K562 (cell line): ENCODE data around the gene ATG7. TPM values are rescaled to one million over a fixed set of nuclear protein-coding genes. Genes with fewer than 3 reads are reported as not detected.

ENCODE experiments used
- ATAC-seq: fragments of 200-7000 bp; cut with Tn5 transposase; 3 replicates; pipeline ENCODE4 v1.9.1; 2020; ENCODE audit warnings: moderate library complexity
- BruUV-seq: library from RNA; stranded (reverse); fragments of 400-500 nt; replicated peaks from 2 replicates; lab custom pipeline; 2021; lab: Mats Ljungman, UMichigan
- CTCF ChIA-PET: fragments of 300-600 bp; formaldehyde crosslinking; extraction: SDS; loops from one replicate; lab custom pipeline; 2021; ENCODE audit warnings: low intra/inter-chr PET ratio; lab: Yijun Ruan, JAX
- POLR2A ChIA-PET: fragments of 300-600, 350-650 bp; sonication (Branson Sonifier 250); formaldehyde crosslinking; extraction: SDS; loops from one replicate; lab custom pipeline; 2021; ENCODE audit warnings: antibody characterized with exemption, inconsistent platforms; lab: Yijun Ruan, JAX
- DNase-seq, 4 experiments: peaks; one replicate each; pipeline versions ENCODE4 v3.0.0 to v3.0.0-alpha.2; 2011 to 2018; ENCODE audit warnings: low spot score in 3 of 4, mixed read lengths in 3 of 4; ENCODE audit errors: extremely low read depth in 1 of 4
- FAIRE-seq: peaks from 2 replicates; lab custom pipeline; 2011; peaks lifted over from hg19 to GRCh38; lab: Jason Lieb, UNC
- H2AFZ ChIP-seq: 2 replicates; pipeline ENCODE4 v1.6.0; 2011; ENCODE audit warnings: low read depth, low read length, control low read depth, inconsistent platforms
- H3K27ac ChIP-seq: fragments of 200-600 bp; 3 replicates; pipeline ENCODE4 v1.8.0; 2011; ENCODE audit warnings: low read depth, mild to moderate bottlenecking, control low read depth, inconsistent platforms, low read length, moderate library complexity, mixed read lengths; ENCODE audit errors: extremely low read depth
- H3K27me3 ChIP-seq, 2 experiments: fragments of 300-600 bp in 1 of 2; 2 replicates in 1 of 2; 3 replicates in 1 of 2; pipeline versions ENCODE4 v1.6.0 to v1.8.0; 2011; ENCODE audit warnings: inconsistent platforms in 2 of 2, low read length in 2 of 2, mild to moderate bottlenecking in 1 of 2, mixed read lengths in 1 of 2, moderate library complexity in 1 of 2; ENCODE audit not compliant: control insufficient read depth in 2 of 2, insufficient read depth in 2 of 2
- H3K36me3 ChIP-seq: fragments of 300-600 bp; 3 replicates; pipeline ENCODE4 v1.8.0; 2011; ENCODE audit warnings: mild to moderate bottlenecking, low read length, inconsistent platforms; ENCODE audit not compliant: control insufficient read depth, insufficient read depth
- H3K4me1 ChIP-seq, 2 experiments: fragments of 200-600 bp in 1 of 2; replicated peaks in 1 of 2; 2 replicates in 1 of 2; 3 replicates in 1 of 2; pipeline versions ENCODE4 v1.5.1 to v1.8.0; 2011; ENCODE audit warnings: inconsistent platforms in 2 of 2, low read length in 2 of 2, mild to moderate bottlenecking in 1 of 2, mixed read lengths in 1 of 2, moderate library complexity in 1 of 2; ENCODE audit not compliant: control insufficient read depth in 2 of 2, insufficient read depth in 2 of 2
- H3K4me2 ChIP-seq: 2 replicates; pipeline ENCODE4 v1.6.1; 2011; ENCODE audit warnings: low read length, control low read depth, inconsistent platforms, mixed read lengths; ENCODE audit not compliant: insufficient read depth
- H3K4me3 ChIP-seq: fragments of 200-600 bp; sonication (generic), shearing (Covaris generic); 2 replicates; pipeline ENCODE4 v1.5.1; 2016; ENCODE audit warnings: control low read depth, inconsistent platforms
- H3K79me2 ChIP-seq: fragments of 200-600 bp; 3 replicates; pipeline ENCODE4 v1.8.0; 2011; ENCODE audit warnings: low read length, inconsistent platforms; ENCODE audit not compliant: control insufficient read depth, insufficient read depth
- H3K9ac ChIP-seq, 2 experiments: 2 replicates each; pipeline versions ENCODE4 v1.6.0 to v1.6.1; 2011; ENCODE audit warnings: low read depth in 2 of 2, low read length in 2 of 2, control low read depth in 1 of 2, inconsistent platforms in 1 of 2, mild to moderate bottlenecking in 1 of 2, mixed read lengths in 1 of 2; ENCODE audit not compliant: insufficient read depth in 1 of 2
- H3K9me1 ChIP-seq: one replicate; pipeline ENCODE4 v1.6.0; 2011; ENCODE audit warnings: inconsistent platforms, mild to moderate bottlenecking, low read length, moderate library complexity; ENCODE audit not compliant: control insufficient read depth, insufficient read depth
- H3K9me3 ChIP-seq: replicated peaks from 2 replicates; pipeline ENCODE4 v1.5.1; 2011; ENCODE audit warnings: low read depth, low read length, inconsistent platforms; ENCODE audit not compliant: control insufficient read depth, insufficient read depth
- H4K20me1 ChIP-seq: replicated peaks from 2 replicates; pipeline ENCODE4 v1.6.1; 2011; ENCODE audit warnings: low read length, inconsistent platforms, mixed read lengths; ENCODE audit not compliant: control insufficient read depth, insufficient read depth
- CHCHD3 ChIP-seq: fragments of 250-450 bp; sonication (Bioruptor Pico); IDR thresholded peaks from 2 replicates; pipeline ENCODE4 v2.1.2; 2022; ENCODE audit warnings: mild to moderate bottlenecking
- FOSL1 ChIP-seq: fragments of 200-800 bp; sonication (Bioruptor generic); conservative IDR thresholded peaks from 2 replicates; pipeline ENCODE4 v1.6.1; 2016; ENCODE audit warnings: missing genetic modification characterization, missing compliant biosample characterization
- HDAC3 ChIP-seq: fragments of 450-650 bp; IDR thresholded peaks from 2 replicates; pipeline ENCODE4 v1.6.1; 2018; ENCODE audit warnings: borderline replicate concordance, mild to moderate bottlenecking, moderate library complexity; ENCODE audit not compliant: partially characterized antibody
- HOXB6 ChIP-seq: fragments of 250-450 bp; sonication (Bioruptor Pico); IDR thresholded peaks from 2 replicates; pipeline ENCODE4 v1.5.1; 2022; ENCODE audit warnings: mild to moderate bottlenecking, borderline replicate concordance
- KLF16 ChIP-seq: IDR thresholded peaks from 2 replicates; pipeline ENCODE4 v1.6.1; 2016; ENCODE audit warnings: antibody characterized with exemption
- NCOA4 ChIP-seq: fragments of 450-650 bp; IDR thresholded peaks from 2 replicates; pipeline ENCODE4 v1.6.1; 2018; ENCODE audit warnings: mild to moderate bottlenecking; ENCODE audit not compliant: partially characterized antibody
- ZNF134 ChIP-seq: fragments of 250-450 bp; sonication (Bioruptor Pico); conservative IDR thresholded peaks from 2 replicates; pipeline ENCODE4 v1.4.0; 2020
- ZNF140 ChIP-seq: fragments of 250-450 bp; sonication (Bioruptor Pico); IDR thresholded peaks from 2 replicates; pipeline ENCODE4 v1.8.0; 2021; ENCODE audit warnings: moderate library complexity, mild to moderate bottlenecking, inconsistent platforms
- ZNF280B ChIP-seq: fragments of 250-450 bp; sonication (Bioruptor Pico); IDR thresholded peaks from 2 replicates; pipeline ENCODE4 v1.5.1; 2021; ENCODE audit warnings: mild to moderate bottlenecking
- ZNF384 ChIP-seq: IDR thresholded peaks from 2 replicates; pipeline ENCODE4 v1.6.1; 2012; ENCODE audit warnings: low read depth, low read length, improper control_type of control experiment
- ZNF512 ChIP-seq: IDR thresholded peaks from 2 replicates; pipeline ENCODE4 v1.6.1; 2016; ENCODE audit warnings: missing genetic modification characterization, missing compliant biosample characterization
- WGBS: fragments of 100-300 bp; shearing (Covaris generic); methylation state at CpG from one replicate; pipeline ENCODE4 v1.1.6; 2016; ENCODE audit warnings: low coverage, mixed read lengths; ENCODE audit not compliant: insufficient coverage; ENCODE audit errors: missing lambda C conversion rate; 5-methylcytosine and 5-hydroxymethylcytosine counted together
- in situ Hi-C: fragments of 300-500 bp; cut with MboI; formaldehyde crosslinking; loops from 4 replicates; pipeline ENCODE4 v1.15.0; 2018; ENCODE audit warnings: inconsistent platforms, mixed read lengths
- intact Hi-C: fragments of 100-400 bp; cut with micrococcal nuclease; formaldehyde crosslinking; loops from 2 replicates; pipeline ENCODE4 v1.14.2; 2022
- polyA plus RNA-seq, 8 experiments: library from polyadenylated mRNA; depleted of rRNA in 4 of 8; stranded (reverse) in 5 of 8; unstranded in 3 of 8; fragments of >200 nt; fragmentation: Nextera tagmentation in 2 of 8; fragmentation: Illumina TruSeq in 1 of 8; extraction: Ambion mirVana in 2 of 8; extraction: Trizol in 1 of 8; gene quantifications; 2 replicates each; pipeline versions ENCODE4 v1.2.1 to v1.2.3, GENCODE V29; 2011 to 2014; ENCODE audit warnings: inconsistent platforms in 1 of 8, missing spikeins in 1 of 8
- total RNA-seq, 7 experiments: library from RNA; depleted of rRNA in 6 of 7; stranded (reverse); fragments of >200 nt in 6 of 7; fragmentation: Illumina TruSeq in 2 of 7; extraction: Trizol in 2 of 7; gene quantifications; 2 replicates each; pipeline versions ENCODE4 v1.2.1 to v1.2.3, GENCODE V29; 2011 to 2021; ENCODE audit warnings: low replicate concordance in 1 of 7

ATG7 gene
- total and polyA plus RNA-seq, 9 of the 15 experiments (the other 6 are each of a cell fraction or from before 2014, with no cell fraction given): 18.3 to 45.3 (median 33.6) TPM

- ChIA-PET CTCF (interaction anchor here (0.6 kb wide), 1 partner anchor 90 kb away, joined by 3 read pairs; no protein-coding TSS in a partner anchor), POLR2A (interaction anchor here (0.6 to 1.6 kb wide), 3 partner anchors 12 to 1544 kb away, joined by 3 to 4 read pairs (median 3); no protein-coding TSS in a partner anchor)
- no peak overlapping the region for H3K4me2 ChIP-seq
- H2AFZ ChIP-seq: no peak overlapping the region
- H3K4me1 ChIP-seq: peaks cover 0 to 22% of the 10 kb centered on the region in 2 experiments; a peak in 3 of 5 replicates
- WGBS: 49% methylated on average over 6 of the region's 6 CpGs
- BruUV-seq: no TSS peak
- DNase-seq (no peak), FAIRE-seq (no peak), ATAC-seq (no peak)
- H3K36me3 ChIP-seq: no peaks in the 10 kb centered on the region
- no peaks in the 10 kb centered on the region for H3K9me1 ChIP-seq
- H3K79me2 ChIP-seq: no peaks in the 10 kb centered on the region
- H3K4me3 ChIP-seq: no peak overlapping the region
- peak; percentile 28; the same call in 1 of the 2 replicates for TF ChIP-seq FOSL1
- TF ChIP-seq HOXB6: no peak
- no peaks in the 10 kb centered on the region for H4K20me1 ChIP-seq
- in situ Hi-C loops (no loop called here), intact Hi-C loops (no loop called here)
- H3K9ac ChIP-seq: no peak overlapping the region
- no peak overlapping the region for H3K27ac ChIP-seq
- H3K27me3 ChIP-seq: peaks cover 10% of the 10 kb centered on the region in 2 experiments; a peak in 4 of 5 replicates
- H3K9me3 ChIP-seq: no peaks in the 10 kb centered on the region
Observed at GRCh38 chr3:11248596-11248995, 23.6 kb upstream of the ATG7 start.

GRCh38 chr3:11250902-11251806 is 21.0 kb upstream of the ATG7 start:
- peak; percentile 66 for FAIRE-seq
- 8% methylated on average over 10 of the region's 10 CpGs for WGBS
- H2AFZ ChIP-seq: peak overlapping the region; percentile 84
- H4K20me1 ChIP-seq: no peaks in the 10 kb centered on the region
- no peaks in the 10 kb centered on the region for H3K36me3 ChIP-seq
- H3K9ac ChIP-seq: no peak overlapping the region
- DNase-seq: peak in 1 of 4 experiments; percentile 50
- H3K9me1 ChIP-seq: no peaks in the 10 kb centered on the region
- no peaks in the 10 kb centered on the region for H3K79me2 ChIP-seq
- CTCF ChIA-PET: no interaction called here
- peaks cover 3 to 10% of the 10 kb centered on the region in 2 experiments; a peak in 3 of 5 replicates for H3K27me3 ChIP-seq
- intact Hi-C loops: no loop called here
- peak overlapping the region; percentile 35; the same call in 1 of the 3 replicates for H3K27ac ChIP-seq
- H3K4me1 ChIP-seq: peaks cover 0 to 28% of the 10 kb centered on the region in 2 experiments; a peak in 3 of 5 replicates
- H3K4me3 ChIP-seq: no peak overlapping the region
- POLR2A ChIA-PET: no interaction called here
- ATAC-seq: peak; percentile 36
- peak overlapping the region; percentile 35; the same call in 1 of the 2 replicates for H3K4me2 ChIP-seq
- in situ Hi-C loops: no loop called here
- H3K9me3 ChIP-seq: no peaks in the 10 kb centered on the region
- no TSS peak for BruUV-seq
- TF ChIP-seq ZNF134 (no peak), ZNF140 (no peak), ZNF384 (no peak), KLF16 (no peak), ZNF512 (tag) (no peak), ZNF280B (CRISPR knock-in tag) (no peak), HDAC3 (no peak), CHCHD3 (CRISPR knock-in tag) (no peak), NCOA4 (no peak)
